Activated T-cell treated with anti-CD3 and anti-CD28 coated beads, Interleukin-2, amount 50 U/mL, for 72 hours (primary cell): ENCODE measurements around the gene TBC1D24. TPM values are rescaled to one million over a fixed set of nuclear protein-coding genes. Genes with fewer than 3 reads are reported as not detected.
"Not testable (repeated sequence)": the region's sequence is repeated elsewhere in the genome, so short reads cannot be mapped to it uniquely, and the experiment has no call there.

Source experiments
- ATAC-seq, 2 donors: fragments of 150-1000 bp; cut with Tn5 transposase; replicated peaks in 1 of 2; 2 replicates each; pipeline ENCODE4 v1.10.0; 2021; ENCODE audit warnings: moderate library complexity in 2 of 2, mild to moderate bottlenecking in 1 of 2
- DNase-seq, 2 donors: peaks; one replicate each; pipeline ENCODE4 v3.0.0; 2021 to 2022; ENCODE audit warnings: mixed read lengths in 1 of 2
- H3K27ac Mint-ChIP-seq: one replicate; pipeline ENCODE4 v1.8.0; 2022; ENCODE audit warnings: mild to moderate bottlenecking, moderate library complexity, mixed read lengths
- H3K27me3 Mint-ChIP-seq: one replicate; pipeline ENCODE4 v1.8.0; 2022; ENCODE audit warnings: low read depth, mixed read lengths
- H3K36me3 Mint-ChIP-seq, 2 donors: one replicate each; pipeline ENCODE4 v1.8.0; 2022; ENCODE audit warnings: mixed read lengths in 2 of 2, mild to moderate bottlenecking in 1 of 2; ENCODE audit not compliant: insufficient read depth in 2 of 2
- H3K4me1 Mint-ChIP-seq: one replicate; pipeline ENCODE4 v1.8.0; 2022; ENCODE audit warnings: low read depth, mixed read lengths
- H3K4me3 Mint-ChIP-seq, 2 donors: one replicate each; pipeline ENCODE4 v1.8.0; 2022; ENCODE audit warnings: mild to moderate bottlenecking in 2 of 2, mixed read lengths in 2 of 2, moderate library complexity in 2 of 2
- H3K9me3 Mint-ChIP-seq, 2 donors: one replicate each; pipeline ENCODE4 v1.8.0; 2022; ENCODE audit warnings: mixed read lengths in 2 of 2
- total RNA-seq, 2 donors: library from RNA; stranded (reverse); gene quantifications; one replicate each; pipeline ENCODE4 v1.2.3, GENCODE V29; 2022

TBC1D24 gene
- total RNA-seq, 2 donors from 2014 or later: 13.6 to 20.4 TPM

- no peak for DNase-seq
- no peaks in the 10 kb centered on the region for H3K27me3 Mint-ChIP-seq
- no peaks in the 10 kb centered on the region for H3K9me3 Mint-ChIP-seq
- H3K4me1 Mint-ChIP-seq: peaks cover 25% of the 10 kb centered on the region
- ATAC-seq: no peak
- H3K4me3 Mint-ChIP-seq: peak overlapping the region; percentile 34 to 57
- no peak overlapping the region for H3K27ac Mint-ChIP-seq
- peaks cover 2 to 4% of the 10 kb centered on the region in 2 donors for H3K36me3 Mint-ChIP-seq
Observed at GRCh38 chr16:2529961-2530628, 55.2 kb downstream of the TBC1D24 start.

GRCh38 chr16:2530629-2531318 is 55.8 kb downstream of the TBC1D24 start:
- H3K27me3 Mint-ChIP-seq: no peaks in the 10 kb centered on the region
- DNase-seq (no peak), ATAC-seq (no peak)
- no peak overlapping the region for H3K27ac Mint-ChIP-seq
- H3K4me1 Mint-ChIP-seq: peaks cover 25% of the 10 kb centered on the region
- peaks cover 2 to 4% of the 10 kb centered on the region in 2 donors for H3K36me3 Mint-ChIP-seq
- H3K9me3 Mint-ChIP-seq: no peaks in the 10 kb centered on the region
- H3K4me3 Mint-ChIP-seq: peak overlapping the region; percentile 94 to 100

- DNase-seq (no peak), ATAC-seq (peak; percentile 1)
- Mint-ChIP-seq H3K4me1 (peaks cover 25% of the 10 kb centered on the region), H3K9me3 (no peaks in the 10 kb centered on the region), H3K27ac (peak within 1 kb of the TSS; percentile 95), H3K27me3 (no peaks in the 10 kb centered on the region), H3K36me3 (peaks cover 2 to 4% of the 10 kb centered on the region in 2 donors), H3K4me3 (peak within 1 kb of the TSS; percentile 94 to 100)
Observed at GRCh38 chr16:2531371-2531695, 56.4 kb downstream of the TBC1D24 start, which contains the start of gene CEMP1. TSS of gene CEMP1 (minus strand) at chr16:2531408. CDS start at chr16:2531073, 335 bp downstream.

- H3K27me3 Mint-ChIP-seq: no peaks in the 10 kb centered on the region
- H3K4me1 Mint-ChIP-seq: peaks cover 30% of the 10 kb centered on the region
- peak overlapping the region; percentile 95 for H3K27ac Mint-ChIP-seq
- DNase-seq (peak; percentile 98 to 99), ATAC-seq (peak; percentile 90 to 92)
- peaks cover 2 to 4% of the 10 kb centered on the region in 2 donors for H3K36me3 Mint-ChIP-seq
- H3K9me3 Mint-ChIP-seq: no peaks in the 10 kb centered on the region
- H3K4me3 Mint-ChIP-seq: peak overlapping the region; percentile 94 to 100
Observed at GRCh38 chr16:2531696-2532493, 57.0 kb downstream of the TBC1D24 start.

GRCh38 chr16:2532494-2533141 is 57.7 kb downstream of the TBC1D24 start:
- no peaks in the 10 kb centered on the region for H3K9me3 Mint-ChIP-seq
- ATAC-seq: peak; percentile 40 to 45
- H3K36me3 Mint-ChIP-seq: peaks cover 2% of the 10 kb centered on the region in 2 donors
- no peaks in the 10 kb centered on the region for H3K27me3 Mint-ChIP-seq
- peak; percentile 78 to 79 for DNase-seq
- peak overlapping the region; percentile 94 to 100 for H3K4me3 Mint-ChIP-seq
- peaks cover 36% of the 10 kb centered on the region for H3K4me1 Mint-ChIP-seq
- peak overlapping the region; percentile 95 for H3K27ac Mint-ChIP-seq

- Mint-ChIP-seq H3K27ac (peak overlapping the region; percentile 95), H3K4me3 (peak overlapping the region; percentile 94 to 100), H3K4me1 (peaks cover 36% of the 10 kb centered on the region)
- not testable (repeated sequence) for H3K36me3 Mint-ChIP-seq, H3K9me3 Mint-ChIP-seq, ATAC-seq, H3K27me3 Mint-ChIP-seq, DNase-seq
Observed at GRCh38 chr16:2533142-2533755, 58.3 kb downstream of the TBC1D24 start.

GRCh38 chr16:2533912-2534311 is 59.0 kb downstream of the TBC1D24 start:
- Mint-ChIP-seq H3K27ac (peak overlapping the region; percentile 81), H3K9me3 (no peaks in the 10 kb centered on the region), H3K36me3 (peaks cover 2 to 4% of the 10 kb centered on the region in 2 donors), H3K27me3 (no peaks in the 10 kb centered on the region), H3K4me3 (peak overlapping the region; percentile 69 to 74), H3K4me1 (peaks cover 40% of the 10 kb centered on the region)
- ATAC-seq (no peak), DNase-seq (no peak)

GRCh38 chr16:2534335-2534734 is 59.4 kb downstream of the TBC1D24 start:
- H3K4me3 Mint-ChIP-seq: peak overlapping the region in 1 of 2 donors; percentile 69
- not testable (repeated sequence) for H3K36me3 Mint-ChIP-seq

GRCh38 chr16:2535625-2536013 is 60.7 kb downstream of the TBC1D24 start:
- Mint-ChIP-seq H3K4me3 (no peak overlapping the region), H3K9me3 (no peaks in the 10 kb centered on the region), H3K27me3 (no peaks in the 10 kb centered on the region), H3K27ac (no peak overlapping the region), H3K4me1 (peaks cover 57% of the 10 kb centered on the region), H3K36me3 (peaks cover 2 to 3% of the 10 kb centered on the region in 2 donors)
- DNase-seq: no peak
- ATAC-seq: no peak

More at GRCh38 chr16:2534335-2534734, 59.4 kb downstream of the TBC1D24 start:
- peaks cover 45% of the 10 kb centered on the region for H3K4me1 Mint-ChIP-seq
- not testable (repeated sequence) for ATAC-seq, H3K9me3 Mint-ChIP-seq, DNase-seq, H3K27me3 Mint-ChIP-seq
- H3K27ac Mint-ChIP-seq: peak overlapping the region; percentile 81

- peak; percentile 95 to 96 for DNase-seq
- Mint-ChIP-seq H3K27ac (peak within 1 kb of the TSS; percentile 91), H3K4me3 (peak within 1 kb of the TSS; percentile 89 to 98), H3K4me1 (peaks cover 56% of the 10 kb centered on the region), H3K36me3 (peaks cover 1 to 2% of the 10 kb centered on the region in 2 donors), H3K9me3 (no peaks in the 10 kb centered on the region), H3K27me3 (no peaks in the 10 kb centered on the region)
- ATAC-seq: peak; percentile 85 to 89
Observed at GRCh38 chr16:2537451-2538379, 62.8 kb downstream of the TBC1D24 start, which contains the start of gene PDPK1. TSS of gene PDPK1 (plus strand) at chr16:2538021. CDS start at chr16:2538113, 92 bp downstream.

- Mint-ChIP-seq H3K4me1 (peaks cover 46% of the 10 kb centered on the region), H3K4me3 (peak overlapping the region; percentile 88 to 98), H3K27ac (peak overlapping the region; percentile 58)
- not testable (repeated sequence) for H3K27me3 Mint-ChIP-seq, H3K9me3 Mint-ChIP-seq, DNase-seq, ATAC-seq, H3K36me3 Mint-ChIP-seq
Observed at GRCh38 chr16:2539192-2539844, 64.4 kb downstream of the TBC1D24 start.
